ENCODE results near the gene FEN1.
A peak's percentile ranks its signal among the peaks of the same experiment; 100 is the strongest.

FEN1 gene

DNA sequence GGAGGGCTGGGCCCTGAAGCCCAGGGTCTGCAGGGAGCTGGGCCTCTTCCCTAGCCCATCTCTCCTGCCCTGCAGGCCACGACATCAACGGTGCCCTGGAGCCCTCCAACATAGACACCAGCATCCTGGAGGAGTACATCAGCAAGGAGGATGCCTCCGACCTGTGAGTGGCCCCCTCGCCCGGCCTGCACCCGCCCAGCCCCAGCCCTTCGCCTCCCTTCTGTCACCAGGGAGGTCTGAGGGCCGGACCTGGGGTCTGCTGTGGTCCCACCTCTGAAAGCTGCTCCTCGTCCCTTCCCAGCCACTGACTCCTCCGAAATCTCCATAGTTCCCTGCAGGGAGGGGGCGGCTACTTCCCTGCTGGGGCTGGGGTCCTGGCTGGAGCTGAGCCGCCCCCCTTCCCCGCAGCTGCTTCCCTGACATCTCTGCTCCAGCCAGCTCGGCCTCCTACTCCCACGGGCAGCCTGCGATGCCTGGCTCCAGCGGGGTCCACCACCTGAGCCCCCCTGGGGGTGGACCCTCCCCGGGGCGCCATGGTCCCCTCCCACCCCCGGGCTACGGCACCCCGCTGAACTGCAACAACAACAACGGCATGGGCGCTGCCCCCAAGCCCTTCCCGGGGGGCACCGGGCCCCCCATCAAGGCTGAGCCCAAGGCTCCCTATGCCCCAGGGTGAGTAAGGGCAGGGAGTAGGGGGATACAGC, 27.0 kb upstream of the FEN1 start:
- no peak overlapping the region for H3K4me3 ChIP-seq (ENCODE audit: low read length)
- no peak for DNase-seq (ENCODE audit: low read depth)
- TF ChIP-seq CTCF (conservative IDR thresholded peaks at IDR 0.05; ENCODE audit: low read depth, low read length) = no peak

- H3K4me3 ChIP-seq (ENCODE audit: low read length) = no peak overlapping the region
- DNase-seq (ENCODE audit: low read depth) = no peak
- no peak for TF ChIP-seq CTCF (conservative IDR thresholded peaks at IDR 0.05; ENCODE audit: low read depth, low read length)
Measured at GRCh38 chr11:61766353-61766841, 26.3 kb upstream of the FEN1 start.

DNA sequence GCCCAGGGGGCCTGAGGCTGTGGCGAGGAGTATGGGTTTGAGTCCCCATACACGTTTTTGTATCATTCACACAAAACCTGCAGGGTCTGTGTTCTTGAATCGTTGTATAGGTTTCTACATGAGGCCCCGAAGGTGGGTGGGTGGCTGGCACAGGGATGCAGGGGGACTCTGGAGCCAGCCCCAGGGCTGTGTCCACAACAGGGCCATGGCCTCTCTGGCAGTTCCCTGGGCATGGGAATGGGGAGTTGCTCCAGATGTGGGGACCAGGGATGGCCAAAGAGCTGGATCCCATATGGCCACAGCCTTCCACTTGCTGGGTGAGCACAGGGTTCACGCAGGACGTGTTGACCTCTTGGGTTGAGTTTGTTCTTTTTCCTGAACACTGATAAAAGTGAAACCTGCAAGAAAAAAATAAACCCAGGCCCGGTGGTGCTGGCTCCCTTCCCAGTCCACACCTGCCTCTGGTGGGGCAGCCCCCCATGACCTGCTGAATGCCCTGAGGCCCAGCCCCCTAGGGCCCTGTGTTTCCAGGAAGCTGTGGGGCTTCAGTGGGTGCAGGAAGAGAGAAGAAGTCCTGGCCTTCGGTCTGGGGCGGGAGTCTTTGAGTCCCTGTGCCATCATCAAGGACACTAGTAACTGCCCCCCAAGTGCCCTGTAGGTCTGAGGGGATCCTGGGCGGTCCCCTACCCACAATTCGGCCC, 24.2 kb upstream of the FEN1 start:
- no peak for DNase-seq (ENCODE audit: low read depth)
- no peak overlapping the region for H3K4me3 ChIP-seq (ENCODE audit: low read length)
- no peak for TF ChIP-seq CTCF (conservative IDR thresholded peaks at IDR 0.05; ENCODE audit: low read depth, low read length)

DNA sequence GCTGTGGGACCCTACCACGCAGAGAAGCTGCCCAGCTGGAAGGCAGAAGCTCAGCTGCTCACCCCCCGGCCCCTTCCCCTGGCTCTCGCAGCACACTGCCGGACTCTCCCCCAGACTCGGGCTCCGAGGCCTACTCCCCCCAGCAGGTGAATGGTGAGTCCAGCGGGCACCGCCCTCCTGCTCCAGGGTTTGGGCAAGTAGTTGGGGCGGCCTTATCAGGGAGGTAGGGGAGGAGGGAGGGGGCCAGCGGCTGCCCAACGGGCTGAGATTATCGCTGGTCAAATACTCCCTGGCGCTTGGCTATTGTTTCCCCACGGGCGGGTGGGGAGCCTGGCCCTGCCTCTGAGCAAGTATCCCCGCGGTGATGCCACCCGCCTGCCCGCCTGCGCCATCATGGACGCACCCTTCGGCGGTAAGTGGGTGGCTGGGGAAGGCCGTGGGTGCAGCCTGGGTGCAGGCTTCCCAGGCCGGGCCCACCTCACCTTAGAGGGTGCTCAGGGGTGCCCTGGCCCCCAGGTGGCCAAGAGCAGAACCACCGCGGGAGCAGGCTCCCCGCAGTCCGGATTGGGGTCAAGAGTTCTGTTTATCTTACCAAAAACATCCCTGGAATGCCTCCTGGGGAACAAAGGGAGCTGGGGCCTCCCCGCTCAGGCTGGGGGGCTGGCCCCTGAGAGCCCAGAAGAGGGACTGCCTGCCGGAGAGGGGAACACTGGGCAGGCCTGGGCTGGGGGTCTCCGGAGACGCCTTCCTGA, 23.4 kb upstream of the FEN1 start:
- DNase-seq (ENCODE audit: low read depth) = no peak
- peak; percentile 62 for TF ChIP-seq CTCF (conservative IDR thresholded peaks at IDR 0.05; ENCODE audit: low read depth, low read length)
- no peak overlapping the region for H3K4me3 ChIP-seq (ENCODE audit: low read length)

- no peak for DNase-seq (ENCODE audit: low read depth)
Measured at GRCh38 chr11:61769946-61770683, 22.6 kb upstream of the FEN1 start.

More at GRCh38 chr11:61769946-61770683, 22.6 kb upstream of the FEN1 start:
- TF ChIP-seq CTCF (conservative IDR thresholded peaks at IDR 0.05; ENCODE audit: low read depth, low read length) = no peak
- no peak overlapping the region for H3K4me3 ChIP-seq (ENCODE audit: low read length)
